Activated T-helper 1 cell treated with Interleukin-2 at 50 U/mL for 16 hours (primary cell): ENCODE measurements around the gene SCAANT1.

Source experiments
- DNase-seq: peaks from one replicate; pipeline ENCODE4 v3.0.0-alpha.2; 2020; ENCODE audit warnings: low read depth

The SCAANT1 gene

DNA sequence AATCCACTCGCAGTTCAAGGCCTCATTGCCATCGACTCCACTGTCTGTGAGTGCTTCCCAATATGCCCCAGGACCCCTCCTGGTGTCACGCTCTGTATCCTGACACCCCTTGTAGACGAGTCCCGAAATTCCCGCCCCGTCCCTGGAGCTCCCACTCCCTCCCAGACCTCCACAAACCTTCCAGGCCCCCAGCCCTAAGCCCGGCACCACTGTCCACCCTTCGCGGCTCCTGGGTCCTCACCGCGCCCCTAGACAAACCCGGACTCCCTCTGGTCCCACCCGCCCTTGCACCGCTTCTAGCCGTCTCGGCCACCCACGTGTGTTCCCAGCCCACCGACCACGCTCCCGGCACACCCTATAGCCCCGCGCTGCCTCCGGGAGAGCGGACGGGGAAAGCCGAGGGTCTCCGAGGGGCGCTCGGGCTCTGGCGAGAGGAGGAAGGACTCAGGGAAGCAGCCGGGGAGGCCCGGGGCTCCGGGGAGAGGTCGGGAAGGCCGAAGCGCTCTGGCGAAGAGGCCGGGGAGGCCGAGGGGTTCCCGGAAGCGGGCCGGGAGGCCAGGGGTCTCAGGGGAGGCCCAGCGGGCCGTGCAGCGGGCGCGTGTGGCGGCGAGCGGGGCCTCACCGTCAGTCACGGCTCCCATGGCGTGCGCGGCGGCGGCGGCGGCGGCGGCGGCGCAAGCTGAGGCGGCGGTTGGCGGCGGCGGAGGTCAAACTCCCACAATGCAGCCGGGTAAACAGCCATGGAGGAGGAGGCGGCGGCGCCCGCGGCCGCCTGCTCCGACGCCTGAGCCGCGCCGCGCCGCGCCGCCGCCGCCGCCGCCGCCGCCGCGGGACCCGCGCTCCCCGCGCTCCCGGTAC lies 48.8 kb downstream of the SCAANT1 start, which contains the start of the genes ATXN7 and THOC7:
Gene ATXN7 (plus strand): TSS at position 718 of the 858 bp plus-strand sequence. CDS start 48,732 bp downstream, outside the sequence.
Gene THOC7 (minus strand): TSS at position 656 of the 858 bp plus-strand sequence. CDS start 15 bp downstream, at position 641.
- peak; percentile 65 for DNase-seq

- DNase-seq: no peak
Measured at GRCh38 chr3:63862804-63863149, 49.4 kb downstream of the SCAANT1 start.
